Measurements from ENCODE around the gene AMOT.

Gene AMOT

DNA sequence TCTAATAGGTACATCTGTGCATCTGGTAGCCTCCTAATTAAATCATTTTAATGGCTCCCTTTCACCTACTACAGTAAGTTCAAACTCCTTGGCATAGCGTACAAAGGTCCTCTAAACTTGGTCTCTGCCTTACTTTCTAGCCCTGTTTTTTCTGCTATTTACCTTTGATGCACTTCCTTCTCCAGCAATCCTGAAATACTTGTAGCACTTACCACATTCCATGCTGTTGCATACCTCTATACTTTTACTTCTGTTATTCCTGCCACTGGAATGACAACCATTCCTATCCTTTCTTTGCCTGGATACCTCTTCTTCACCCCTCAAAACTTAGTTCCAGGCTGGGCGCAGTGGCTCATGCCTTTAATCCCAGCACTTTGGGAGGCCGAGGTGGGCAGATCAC, 104.3 kb downstream of the AMOT start:
- DNase-seq = no peak

DNA sequence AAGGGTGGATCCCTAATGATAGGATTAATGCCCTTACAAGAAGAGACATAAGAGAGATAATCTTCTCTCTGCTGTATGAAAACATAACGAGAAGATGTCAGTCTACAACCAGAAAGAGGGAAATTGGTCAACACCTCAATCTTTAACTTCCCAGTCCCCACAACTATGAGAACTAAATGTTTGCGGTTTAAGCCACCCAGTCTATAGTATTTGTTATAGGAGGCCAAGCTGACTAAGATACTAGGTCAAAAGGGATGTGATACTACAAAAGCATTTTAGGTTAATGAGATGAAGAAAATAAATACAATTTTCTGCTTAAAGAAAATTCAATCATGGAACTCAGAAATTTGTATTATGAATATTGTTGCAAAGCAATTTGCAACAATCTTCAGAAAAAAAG, 105.5 kb downstream of the AMOT start:
- no peak for DNase-seq

DNA sequence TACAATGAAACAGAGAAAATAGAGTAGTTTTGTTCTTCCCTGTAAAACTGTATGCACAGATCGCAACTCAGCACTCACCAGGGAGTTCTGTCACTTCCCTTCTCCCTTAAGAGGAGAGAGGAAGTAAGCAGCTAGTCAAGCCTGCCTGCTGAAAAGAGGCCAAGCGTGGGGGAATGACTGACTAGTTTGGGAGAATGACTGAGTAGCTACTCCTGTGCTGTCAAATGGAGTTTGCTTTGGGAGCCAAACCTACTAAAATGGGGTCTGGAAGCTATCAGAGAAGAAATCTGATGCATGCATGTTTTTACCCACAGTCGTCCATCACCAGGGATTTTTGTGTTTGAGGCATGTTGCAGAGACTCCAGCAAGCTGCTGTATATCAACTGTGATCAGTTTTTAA, 106.3 kb downstream of the AMOT start:
- no peak for DNase-seq

DNA sequence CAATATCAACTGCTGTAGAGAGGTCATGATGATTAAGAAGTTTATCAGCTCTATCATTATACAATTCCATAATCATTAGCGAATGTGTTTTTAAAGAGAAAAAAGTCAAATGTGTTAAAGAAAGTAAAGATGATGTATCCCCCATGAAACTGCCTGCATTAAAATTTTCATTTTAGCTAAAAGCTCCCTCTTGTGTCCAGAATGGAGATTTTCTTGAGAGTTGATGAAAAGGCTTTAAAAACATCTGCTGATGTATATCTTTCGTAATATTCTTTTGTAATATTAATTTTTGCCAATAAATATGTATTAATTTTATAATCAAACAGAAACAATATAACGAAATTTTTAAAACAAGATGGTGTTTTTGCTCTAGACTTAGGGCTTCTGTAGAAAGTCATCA, 108.8 kb downstream of the AMOT start:
- no peak for DNase-seq

Data from CD4-positive, alpha-beta T cell treated with Interferon gamma for 1 hour (primary cell).